ENCODE results near the gene DAGLA.

DNA sequence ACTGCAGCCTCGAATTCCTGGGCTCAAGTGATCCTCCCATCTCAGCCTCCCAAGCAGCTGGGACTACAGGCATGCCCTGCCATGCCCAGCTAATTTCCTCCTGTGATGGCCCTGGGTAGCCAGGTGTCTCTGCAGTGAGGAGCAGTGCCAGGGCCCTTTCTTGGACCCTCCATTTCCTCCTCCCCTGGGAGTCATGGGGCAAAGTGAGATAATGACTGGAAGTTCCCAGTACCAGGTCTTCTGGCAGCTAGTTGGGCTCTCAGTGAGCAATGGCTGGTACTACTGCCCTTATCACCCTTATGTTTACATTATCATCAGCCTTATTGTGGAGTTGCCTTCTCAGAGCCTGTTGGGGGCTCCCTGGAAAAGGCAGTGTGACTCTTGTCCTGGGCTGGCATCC lies 17.6 kb downstream of the DAGLA start:
- TF ChIP-seq YY1 (IDR thresholded peaks at IDR 0.05; ENCODE audit: insufficient read depth, insufficient read length) = no peak
- no peak for TF ChIP-seq ZNF274 (IDR thresholded peaks at IDR 0.05; ENCODE audit: low read depth, low read length)

Data from NT2/D1 (cell line).